ENCODE data around the gene SLC1A1.
"Not testable (repeated sequence)": the region's sequence is repeated elsewhere in the genome, so short reads cannot be mapped to it uniquely, and the experiment has no call there.

The SLC1A1 gene

DNA sequence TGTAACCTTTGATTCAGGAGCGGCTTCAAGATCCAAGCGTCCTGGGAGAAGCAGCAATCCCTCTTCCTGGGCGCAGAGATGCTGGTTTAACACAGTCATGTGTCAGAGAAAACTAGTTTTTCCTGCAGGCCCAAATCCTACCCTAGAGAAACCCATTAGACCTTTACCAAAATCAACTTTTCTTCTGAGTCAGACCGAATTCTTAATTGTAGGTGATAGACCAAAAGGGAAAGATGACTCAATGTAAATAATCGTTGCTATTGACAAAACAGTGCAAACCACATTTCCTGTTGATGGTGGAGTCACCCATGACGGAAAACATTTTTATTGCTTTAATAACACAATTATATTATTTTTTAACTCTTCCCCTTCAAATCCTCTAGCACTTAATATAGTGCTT lies 40.1 kb downstream of the SLC1A1 start:
- TF ChIP-seq, protein P1, sequence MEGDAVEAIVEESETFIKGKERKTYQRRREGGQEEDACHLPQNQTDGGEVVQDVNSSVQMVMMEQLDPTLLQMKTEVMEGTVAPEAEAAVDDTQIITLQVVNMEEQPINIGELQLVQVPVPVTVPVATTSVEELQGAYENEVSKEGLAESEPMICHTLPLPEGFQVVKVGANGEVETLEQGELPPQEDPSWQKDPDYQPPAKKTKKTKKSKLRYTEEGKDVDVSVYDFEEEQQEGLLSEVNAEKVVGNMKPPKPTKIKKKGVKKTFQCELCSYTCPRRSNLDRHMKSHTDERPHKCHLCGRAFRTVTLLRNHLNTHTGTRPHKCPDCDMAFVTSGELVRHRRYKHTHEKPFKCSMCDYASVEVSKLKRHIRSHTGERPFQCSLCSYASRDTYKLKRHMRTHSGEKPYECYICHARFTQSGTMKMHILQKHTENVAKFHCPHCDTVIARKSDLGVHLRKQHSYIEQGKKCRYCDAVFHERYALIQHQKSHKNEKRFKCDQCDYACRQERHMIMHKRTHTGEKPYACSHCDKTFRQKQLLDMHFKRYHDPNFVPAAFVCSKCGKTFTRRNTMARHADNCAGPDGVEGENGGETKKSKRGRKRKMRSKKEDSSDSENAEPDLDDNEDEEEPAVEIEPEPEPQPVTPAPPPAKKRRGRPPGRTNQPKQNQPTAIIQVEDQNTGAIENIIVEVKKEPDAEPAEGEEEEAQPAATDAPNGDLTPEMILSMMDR (IDR thresholded peaks at IDR 0.05; ENCODE audit: poor library complexity, severe bottlenecking) = no peak
- Histone ChIP-seq H3K27ac (ENCODE audit: poor library complexity, severe bottlenecking) (peak overlapping the region; percentile 11), H3K36me3 (ENCODE audit: low read depth) (no peaks in the 10 kb centered on the region), H3K4me3 (ENCODE audit: severe bottlenecking) (no peak overlapping the region), H3K27me3 (ENCODE audit: insufficient read depth, poor library complexity, severe bottlenecking) (no peaks in the 10 kb centered on the region), H3K4me1 (ENCODE audit: insufficient read depth, poor library complexity, severe bottlenecking) (peaks cover 10% of the 10 kb centered on the region), H3K9me3 (ENCODE audit: severe bottlenecking) (peaks cover 2% of the 10 kb centered on the region)
- DNase-seq (ENCODE audit: low spot score) = no peak
- peak; percentile 85 for ATAC-seq (ENCODE audit: low read depth)

DNA sequence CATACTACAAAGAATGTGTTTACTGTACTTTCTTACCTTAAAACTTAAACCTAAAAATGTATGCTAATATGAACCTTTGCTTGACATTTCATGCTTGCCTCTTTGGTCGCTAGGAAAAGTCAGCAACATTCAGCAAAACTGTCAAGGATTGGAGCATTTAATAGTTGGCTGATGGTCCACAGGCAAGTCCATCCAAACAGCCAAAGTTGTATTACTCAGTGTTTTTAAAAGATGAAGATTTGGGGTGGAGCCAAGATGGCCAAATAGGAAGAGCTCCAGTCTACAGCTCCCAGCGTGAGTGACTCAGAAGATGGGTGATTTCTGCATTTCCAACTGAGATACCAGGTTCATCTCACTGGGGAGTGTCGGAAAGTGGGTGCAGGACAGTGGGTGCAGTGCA lies 40.6 kb downstream of the SLC1A1 start:
- not testable (repeated sequence) for H3K36me3 ChIP-seq (ENCODE audit: low read depth); H3K4me3 ChIP-seq (ENCODE audit: severe bottlenecking); DNase-seq (ENCODE audit: low spot score); H3K4me1 ChIP-seq (ENCODE audit: insufficient read depth, poor library complexity, severe bottlenecking); H3K9me3 ChIP-seq (ENCODE audit: severe bottlenecking); H3K27me3 ChIP-seq (ENCODE audit: insufficient read depth, poor library complexity, severe bottlenecking)
- H3K27ac ChIP-seq (ENCODE audit: poor library complexity, severe bottlenecking) = peak overlapping the region; percentile 11
- peak; percentile 54; the same call in 1 of the 3 replicates for ATAC-seq (ENCODE audit: low read depth)

DNA sequence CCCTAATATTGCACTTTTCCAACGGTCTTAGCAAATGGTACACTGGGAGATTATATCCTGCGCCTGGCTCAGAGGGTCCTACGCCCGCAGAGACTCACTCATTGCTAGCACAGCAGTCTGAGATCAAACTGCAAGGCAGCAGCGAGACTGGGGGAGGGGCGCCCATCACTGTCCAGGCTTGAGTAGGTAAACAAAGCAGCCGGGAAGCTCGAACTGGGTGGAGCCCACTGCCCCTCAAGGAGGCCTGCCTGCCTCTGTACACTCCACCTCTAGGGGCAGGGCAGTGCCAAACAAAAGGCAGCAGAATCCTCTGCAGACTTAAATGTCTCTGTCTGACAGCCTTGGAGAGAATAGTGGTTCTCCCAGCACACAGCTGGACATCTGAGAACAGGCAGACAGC lies 41.1 kb downstream of the SLC1A1 start:
- not testable (repeated sequence) for ATAC-seq (ENCODE audit: low read depth); H3K9me3 ChIP-seq (ENCODE audit: severe bottlenecking); H3K27me3 ChIP-seq (ENCODE audit: insufficient read depth, poor library complexity, severe bottlenecking); DNase-seq (ENCODE audit: low spot score); H3K27ac ChIP-seq (ENCODE audit: poor library complexity, severe bottlenecking); H3K36me3 ChIP-seq (ENCODE audit: low read depth); H3K4me3 ChIP-seq (ENCODE audit: severe bottlenecking); H3K4me1 ChIP-seq (ENCODE audit: insufficient read depth, poor library complexity, severe bottlenecking)

DNA sequence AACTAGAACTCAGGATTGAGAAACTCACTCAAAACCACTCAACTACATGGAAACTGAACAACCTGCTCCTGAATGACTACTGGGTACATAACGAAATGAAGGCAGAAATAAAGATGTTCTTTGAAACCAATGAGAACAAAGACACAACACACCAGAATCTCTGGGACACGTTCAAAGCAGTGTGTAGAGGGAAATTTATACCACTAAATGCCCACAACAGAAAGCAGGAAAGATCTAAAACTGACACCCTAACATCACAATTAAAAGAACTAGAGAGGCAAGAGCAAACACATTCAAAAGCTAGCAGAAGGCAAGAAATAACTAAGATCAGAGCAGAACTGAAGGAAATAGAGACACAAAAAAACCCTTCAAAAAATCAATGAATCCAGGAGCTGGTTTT lies 43.6 kb downstream of the SLC1A1 start:
- not testable (repeated sequence) for H3K4me3 ChIP-seq (ENCODE audit: severe bottlenecking); H3K9me3 ChIP-seq (ENCODE audit: severe bottlenecking); H3K36me3 ChIP-seq (ENCODE audit: low read depth); ATAC-seq (ENCODE audit: low read depth); H3K27me3 ChIP-seq (ENCODE audit: insufficient read depth, poor library complexity, severe bottlenecking); H3K27ac ChIP-seq (ENCODE audit: poor library complexity, severe bottlenecking); H3K4me1 ChIP-seq (ENCODE audit: insufficient read depth, poor library complexity, severe bottlenecking); DNase-seq (ENCODE audit: low spot score)

DNA sequence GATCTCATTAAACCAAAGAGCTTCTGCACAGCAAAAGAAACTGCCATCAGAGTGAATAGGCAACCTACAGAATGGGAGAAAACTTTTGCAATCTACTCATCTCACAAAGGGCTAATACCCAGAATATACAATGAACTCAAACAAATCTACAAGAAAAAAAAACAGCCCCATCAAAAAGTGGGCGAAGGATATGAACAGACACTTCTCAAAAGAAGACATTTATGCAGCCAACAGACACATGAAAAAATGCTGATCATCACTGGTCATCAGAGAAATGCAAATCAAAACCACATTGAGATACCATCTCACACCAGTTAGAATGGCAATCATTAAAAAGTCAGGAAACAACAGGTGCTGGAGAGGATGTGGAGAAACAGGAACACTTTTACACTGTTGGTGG lies 45.9 kb downstream of the SLC1A1 start:
- not testable (repeated sequence) for H3K27ac ChIP-seq (ENCODE audit: poor library complexity, severe bottlenecking); H3K4me3 ChIP-seq (ENCODE audit: severe bottlenecking); H3K9me3 ChIP-seq (ENCODE audit: severe bottlenecking); H3K4me1 ChIP-seq (ENCODE audit: insufficient read depth, poor library complexity, severe bottlenecking); H3K36me3 ChIP-seq (ENCODE audit: low read depth); ATAC-seq (ENCODE audit: low read depth); DNase-seq (ENCODE audit: low spot score); H3K27me3 ChIP-seq (ENCODE audit: insufficient read depth, poor library complexity, severe bottlenecking)

DNA sequence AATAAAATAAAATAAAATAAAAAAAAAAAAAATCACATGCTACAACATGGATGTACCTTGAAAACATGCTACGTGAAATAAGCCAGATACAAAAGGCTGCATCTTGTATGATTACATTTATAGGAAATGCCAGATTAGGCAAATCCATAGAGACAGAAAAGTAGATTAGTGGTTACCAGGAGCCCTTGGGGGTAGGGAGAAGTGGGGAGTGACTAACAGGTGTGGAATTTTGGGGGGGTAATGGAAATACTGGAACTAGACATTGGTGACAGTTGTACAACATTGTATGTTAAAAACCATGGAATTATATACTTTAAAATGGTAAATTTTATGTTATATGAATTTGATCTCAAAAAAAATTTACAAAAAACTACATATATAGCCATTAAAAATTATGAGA lies 47.3 kb downstream of the SLC1A1 start:
- no peaks in the 10 kb centered on the region for H3K36me3 ChIP-seq (ENCODE audit: low read depth)
- no peak overlapping the region for H3K4me3 ChIP-seq (ENCODE audit: severe bottlenecking)
- TF ChIP-seq, protein P1 (IDR thresholded peaks at IDR 0.05; ENCODE audit: poor library complexity, severe bottlenecking) = no peak
- no peak for DNase-seq (ENCODE audit: low spot score)
- no peaks in the 10 kb centered on the region for H3K4me1 ChIP-seq (ENCODE audit: insufficient read depth, poor library complexity, severe bottlenecking)
- no peaks in the 10 kb centered on the region for H3K9me3 ChIP-seq (ENCODE audit: severe bottlenecking)
- H3K27me3 ChIP-seq (ENCODE audit: insufficient read depth, poor library complexity, severe bottlenecking) = no peaks in the 10 kb centered on the region
- H3K27ac ChIP-seq (ENCODE audit: poor library complexity, severe bottlenecking) = no peak overlapping the region
- no peak for ATAC-seq (ENCODE audit: low read depth)

DNA sequence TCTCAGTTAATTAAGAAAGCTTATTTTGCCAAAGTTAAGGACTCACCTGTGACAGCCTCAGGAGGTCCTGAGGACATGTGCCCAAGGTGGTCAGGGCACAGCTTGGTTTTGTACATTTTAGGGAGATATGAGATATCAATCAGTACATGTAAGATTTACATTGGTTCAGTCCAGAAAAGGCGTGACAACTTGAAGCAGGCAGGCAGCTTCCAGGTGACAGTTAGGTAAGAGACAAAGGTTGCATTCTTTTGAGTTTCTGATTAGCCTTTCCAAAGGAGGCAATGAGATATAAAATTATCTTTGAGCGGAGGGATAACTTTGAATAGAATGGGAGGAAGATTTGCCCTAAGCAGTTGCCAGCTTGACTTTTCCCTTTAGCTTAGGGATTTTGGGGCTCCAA lies 47.8 kb downstream of the SLC1A1 start:
- TF ChIP-seq, protein P1 (IDR thresholded peaks at IDR 0.05; ENCODE audit: poor library complexity, severe bottlenecking) = no peak
- Histone ChIP-seq H3K4me1 (ENCODE audit: insufficient read depth, poor library complexity, severe bottlenecking) (no peaks in the 10 kb centered on the region), H3K4me3 (ENCODE audit: severe bottlenecking) (no peak overlapping the region), H3K9me3 (ENCODE audit: severe bottlenecking) (no peaks in the 10 kb centered on the region), H3K36me3 (ENCODE audit: low read depth) (no peaks in the 10 kb centered on the region), H3K27ac (ENCODE audit: poor library complexity, severe bottlenecking) (no peak overlapping the region), H3K27me3 (ENCODE audit: insufficient read depth, poor library complexity, severe bottlenecking) (no peaks in the 10 kb centered on the region)
- DNase-seq (ENCODE audit: low spot score) (no peak), ATAC-seq (ENCODE audit: low read depth) (no peak)
